Choroid plexus epithelial cell (primary cell): ENCODE measurements around the gene PLCB1.

Experiments
- DNase-seq: peaks from one replicate; pipeline ENCODE4 v3.0.0-alpha.2; 2010; ENCODE audit warnings: low read depth
- H3K4me3 ChIP-seq: 2 replicates; pipeline ENCODE4 v1.5.1; 2011; ENCODE audit warnings: low read depth, mild to moderate bottlenecking, control low read depth, low read length, moderate library complexity
- CTCF ChIP-seq: conservative IDR thresholded peaks from 2 replicates; pipeline ENCODE4 v1.5.1; 2011; ENCODE audit warnings: low read depth, mild to moderate bottlenecking, control low read depth, inconsistent platforms, low read length, moderate library complexity

Gene PLCB1

GRCh38 chr20:8504030-8504429 is 372.0 kb downstream of the PLCB1 start:
- TF ChIP-seq CTCF = no peak
- no peak overlapping the region for H3K4me3 ChIP-seq
- DNase-seq = no peak

- TF ChIP-seq CTCF = no peak
- no peak for DNase-seq
- H3K4me3 ChIP-seq = no peak overlapping the region
Observed at GRCh38 chr20:8505476-8506200, 373.6 kb downstream of the PLCB1 start.

- DNase-seq = no peak
- no peak overlapping the region for H3K4me3 ChIP-seq
- TF ChIP-seq CTCF = no peak
Observed at GRCh38 chr20:8507231-8507630, 375.2 kb downstream of the PLCB1 start.

GRCh38 chr20:8509809-8510208 is 377.7 kb downstream of the PLCB1 start:
- no peak for TF ChIP-seq CTCF
- no peak overlapping the region for H3K4me3 ChIP-seq
- DNase-seq = no peak

- TF ChIP-seq CTCF = no peak
- no peak for DNase-seq
- H3K4me3 ChIP-seq = no peak overlapping the region
Observed at GRCh38 chr20:8510808-8511207, 378.7 kb downstream of the PLCB1 start.

- no peak overlapping the region for H3K4me3 ChIP-seq
- no peak for DNase-seq
- no peak for TF ChIP-seq CTCF
Observed at GRCh38 chr20:8512003-8512402, 379.9 kb downstream of the PLCB1 start.

GRCh38 chr20:8515810-8516435 is 383.9 kb downstream of the PLCB1 start:
- TF ChIP-seq CTCF = no peak
- no peak overlapping the region for H3K4me3 ChIP-seq
- DNase-seq = no peak
